Measurements from ENCODE around the gene SLC4A2.

SLC4A2 gene

DNA sequence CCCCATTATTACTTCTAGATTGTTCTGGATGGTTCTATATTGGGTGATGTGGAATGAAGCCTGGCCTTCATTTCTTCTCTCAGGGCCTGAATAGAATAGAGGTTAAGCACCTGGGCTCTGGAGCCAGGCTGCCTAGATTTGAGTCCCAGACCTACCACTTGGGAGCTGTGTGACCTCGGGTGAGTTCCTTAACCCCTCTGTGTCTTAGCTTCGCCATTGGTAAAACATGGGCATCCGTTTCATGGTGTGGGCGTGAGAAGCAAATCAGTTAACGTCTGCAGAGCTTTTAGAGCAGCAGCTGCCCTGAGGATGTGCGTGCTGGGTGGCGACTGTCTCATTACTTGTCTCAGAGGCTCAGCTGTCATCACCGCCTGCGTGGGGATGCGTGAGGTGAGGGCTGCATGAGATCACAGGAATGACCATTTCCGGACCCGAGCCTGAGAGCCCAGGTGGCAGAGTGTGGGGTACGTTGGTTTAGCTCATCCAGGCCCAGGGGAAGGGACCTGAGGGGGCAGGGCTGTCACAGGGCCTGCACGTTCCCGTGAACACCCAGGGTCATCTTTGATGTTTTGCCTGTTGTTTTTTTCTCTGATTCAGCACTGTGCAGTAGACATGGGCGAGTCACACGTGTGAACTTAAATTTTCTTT lies 36.6 kb downstream of the SLC4A2 start:
- no peak for DNase-seq

DNA sequence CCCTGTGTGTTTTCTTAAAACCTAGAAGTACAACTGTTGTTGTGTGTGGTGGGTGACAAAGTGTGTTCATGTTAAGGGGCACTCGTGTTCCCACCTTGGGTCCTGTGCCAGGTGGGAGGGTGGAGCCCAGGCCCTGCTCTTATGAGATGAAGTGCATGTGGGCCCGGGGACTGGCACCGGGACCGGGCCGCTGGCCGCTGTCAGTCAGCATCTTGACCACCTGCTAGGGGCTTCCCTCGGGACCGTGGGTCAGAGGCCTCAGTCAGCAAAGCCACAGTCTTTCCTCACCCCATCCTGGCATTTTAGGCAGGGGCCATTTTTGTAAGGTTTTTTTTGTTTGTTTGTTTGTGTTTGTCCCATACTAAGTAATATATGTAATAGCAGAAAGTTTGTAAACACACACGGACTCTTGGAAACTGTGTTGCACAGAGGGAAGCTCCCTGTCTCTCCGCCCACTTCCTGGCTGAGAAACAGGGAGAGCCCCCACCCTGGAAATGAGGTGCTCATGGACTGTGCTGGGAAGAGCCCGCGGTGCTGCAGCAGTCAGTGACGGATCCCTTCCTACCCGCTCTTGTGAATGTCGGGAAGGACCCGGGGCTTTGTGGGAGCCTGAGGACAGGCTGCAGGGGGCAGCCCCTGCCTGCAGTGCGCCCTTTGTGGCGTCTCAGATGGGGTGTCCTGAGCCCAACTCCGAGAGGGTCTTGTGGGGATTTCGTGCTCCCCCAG lies 40.3 kb downstream of the SLC4A2 start:
- no peak for DNase-seq

DNA sequence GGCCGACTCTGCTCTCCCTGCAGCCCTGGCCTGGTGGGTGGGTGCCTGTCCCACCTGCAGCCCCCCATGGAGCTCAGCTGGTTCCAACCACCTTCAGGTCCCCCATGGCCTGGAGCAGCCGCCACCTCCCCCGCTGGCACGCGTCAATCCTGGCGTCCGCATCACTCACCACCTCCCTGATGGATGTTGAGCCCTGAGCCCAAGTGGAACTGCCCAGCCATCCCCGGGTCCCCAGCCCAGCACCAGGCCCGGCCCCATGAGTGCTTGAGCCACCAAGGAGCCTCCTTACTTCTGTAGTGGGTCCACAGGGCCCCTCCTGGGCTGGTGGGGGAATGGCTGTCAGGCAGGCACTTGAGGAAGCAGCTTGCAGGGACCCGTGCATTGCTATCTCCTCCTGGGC lies 41.5 kb downstream of the SLC4A2 start:
- no peak for DNase-seq

DNA sequence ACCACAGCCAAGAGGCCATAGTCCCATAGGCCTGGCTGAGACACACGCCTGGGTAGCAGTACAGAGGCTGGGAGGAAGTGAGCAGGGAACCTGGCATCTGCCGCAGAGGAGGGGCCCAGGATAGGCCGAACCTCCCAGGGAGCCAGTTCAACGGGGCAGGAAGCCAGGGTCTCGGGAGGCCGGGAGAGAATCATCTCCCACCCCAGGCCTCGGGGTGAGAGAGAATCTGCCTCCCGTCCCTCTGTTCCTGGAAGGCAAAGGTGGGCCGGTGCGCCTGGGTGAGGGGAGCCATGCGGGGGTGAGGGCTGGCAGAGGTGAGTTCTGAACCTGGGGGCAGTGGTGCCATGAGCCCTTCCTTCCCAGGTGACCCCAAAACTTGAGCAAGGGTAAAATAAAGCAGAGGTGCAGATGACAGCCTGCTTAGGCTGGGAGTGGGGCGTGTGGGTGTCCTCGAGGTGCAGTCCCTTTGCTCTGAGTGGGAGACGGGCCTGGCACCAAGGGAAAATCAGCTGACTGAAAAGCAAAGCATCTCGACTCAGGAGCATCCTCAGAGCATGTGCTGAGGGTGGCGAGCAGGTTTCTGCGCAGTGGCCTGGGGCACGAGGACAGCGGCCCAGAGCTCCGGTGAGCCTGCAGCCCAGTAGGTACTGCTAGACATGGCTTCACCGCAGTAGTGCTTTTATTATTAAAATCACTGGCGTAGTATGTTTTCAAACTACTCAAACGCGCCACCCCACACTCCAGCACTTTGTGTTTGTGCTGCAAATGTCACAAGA lies 42.4 kb downstream of the SLC4A2 start:
- DNase-seq = no peak

DNA sequence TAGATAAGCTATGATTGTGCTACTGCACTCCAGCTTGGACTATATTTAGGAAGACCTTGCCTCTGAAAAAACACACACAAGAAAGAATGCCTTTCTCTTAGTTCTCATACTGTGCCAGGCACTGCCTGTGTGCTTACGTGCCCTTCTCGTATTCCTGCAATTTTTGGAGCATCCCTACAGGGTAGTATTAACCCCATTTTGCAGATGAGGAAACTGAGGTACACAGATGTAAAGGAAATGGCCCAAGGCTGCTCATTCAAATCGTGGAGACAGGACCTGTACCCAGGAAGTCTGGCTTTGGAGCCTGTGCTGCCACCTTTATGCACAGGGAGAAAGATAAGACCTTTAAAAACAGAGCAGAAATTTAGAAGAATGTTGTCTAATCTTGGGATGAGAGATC lies 43.6 kb downstream of the SLC4A2 start:
- no peak for DNase-seq

DNA sequence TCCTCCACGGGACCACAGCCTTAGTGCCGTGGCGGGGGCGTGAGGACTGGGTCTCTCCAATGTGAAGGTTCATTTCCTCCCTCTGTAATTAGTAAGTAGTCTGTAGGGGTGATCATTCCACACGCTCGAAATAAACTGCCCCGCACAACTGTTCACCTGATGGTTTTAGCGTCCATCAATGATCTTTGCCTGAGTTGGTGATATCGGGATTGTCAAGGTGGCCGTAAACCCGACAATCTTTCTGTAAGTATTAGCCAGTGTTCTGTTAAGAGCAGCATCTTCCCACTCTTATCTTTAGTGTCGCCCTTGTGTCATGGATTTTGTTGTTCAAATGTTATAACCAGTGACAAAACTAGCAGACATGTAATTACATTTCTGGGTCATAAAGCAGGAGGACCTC lies 44.6 kb downstream of the SLC4A2 start:
- no peak for DNase-seq

DNA sequence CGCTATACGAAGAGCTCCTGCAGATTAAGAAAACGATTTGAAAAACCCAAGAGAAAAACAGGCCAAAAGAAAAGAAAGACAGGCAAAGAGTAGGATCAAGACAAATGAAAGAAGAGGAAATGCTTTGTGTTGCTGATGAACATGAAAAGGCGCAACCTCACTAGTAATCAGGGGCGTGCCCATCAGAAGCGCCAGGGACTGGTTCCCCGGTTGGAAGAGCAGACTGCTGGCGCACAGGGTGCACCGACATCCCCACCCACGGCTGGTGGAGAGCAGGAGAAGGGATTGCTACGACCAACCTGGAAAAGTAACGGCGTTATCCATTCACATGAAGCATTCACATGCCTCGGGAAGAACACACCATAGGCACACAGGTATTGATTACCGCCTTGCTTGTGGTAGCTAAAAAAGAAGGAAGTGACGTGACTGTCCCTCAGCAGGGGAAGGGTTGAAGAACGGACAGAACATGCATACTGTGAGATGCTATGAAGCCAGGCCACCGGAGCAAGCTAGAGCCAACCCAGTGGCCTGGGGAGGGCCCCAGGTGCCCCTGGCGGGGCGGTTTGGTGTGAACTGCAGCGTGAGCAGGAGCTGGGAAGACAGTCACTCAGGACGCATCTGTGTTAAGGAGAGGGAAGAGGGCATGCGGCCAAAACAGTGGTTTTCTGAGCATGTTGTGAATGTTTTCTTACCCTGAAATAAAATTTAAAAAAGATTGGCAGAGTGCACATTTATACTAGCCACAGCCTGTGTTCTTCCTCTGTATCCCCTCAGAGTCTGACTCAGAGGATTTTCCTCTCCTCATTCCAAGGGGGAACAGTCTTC lies 45.2 kb downstream of the SLC4A2 start:
- DNase-seq = no peak

DNA sequence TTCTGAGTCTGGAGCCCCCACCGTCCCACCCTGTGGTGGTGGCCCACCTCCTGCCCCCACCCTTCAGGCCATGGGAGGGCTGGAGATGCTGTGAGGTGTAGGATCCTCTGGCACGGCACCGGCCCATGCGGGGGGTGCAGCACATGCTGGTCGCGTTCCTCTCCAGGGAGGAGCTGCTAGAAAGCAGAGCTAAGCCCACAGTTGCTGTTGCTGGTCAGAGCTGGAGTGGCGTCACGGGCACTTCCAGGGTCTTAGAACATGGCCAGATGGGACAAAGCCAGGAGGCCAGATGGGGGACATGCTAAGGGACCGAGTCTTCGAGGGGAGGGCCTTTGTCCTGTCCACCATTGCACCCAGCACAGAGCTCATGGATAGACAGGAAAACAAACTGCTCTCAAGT lies 48.5 kb downstream of the SLC4A2 start:
- DNase-seq = no peak

DNA sequence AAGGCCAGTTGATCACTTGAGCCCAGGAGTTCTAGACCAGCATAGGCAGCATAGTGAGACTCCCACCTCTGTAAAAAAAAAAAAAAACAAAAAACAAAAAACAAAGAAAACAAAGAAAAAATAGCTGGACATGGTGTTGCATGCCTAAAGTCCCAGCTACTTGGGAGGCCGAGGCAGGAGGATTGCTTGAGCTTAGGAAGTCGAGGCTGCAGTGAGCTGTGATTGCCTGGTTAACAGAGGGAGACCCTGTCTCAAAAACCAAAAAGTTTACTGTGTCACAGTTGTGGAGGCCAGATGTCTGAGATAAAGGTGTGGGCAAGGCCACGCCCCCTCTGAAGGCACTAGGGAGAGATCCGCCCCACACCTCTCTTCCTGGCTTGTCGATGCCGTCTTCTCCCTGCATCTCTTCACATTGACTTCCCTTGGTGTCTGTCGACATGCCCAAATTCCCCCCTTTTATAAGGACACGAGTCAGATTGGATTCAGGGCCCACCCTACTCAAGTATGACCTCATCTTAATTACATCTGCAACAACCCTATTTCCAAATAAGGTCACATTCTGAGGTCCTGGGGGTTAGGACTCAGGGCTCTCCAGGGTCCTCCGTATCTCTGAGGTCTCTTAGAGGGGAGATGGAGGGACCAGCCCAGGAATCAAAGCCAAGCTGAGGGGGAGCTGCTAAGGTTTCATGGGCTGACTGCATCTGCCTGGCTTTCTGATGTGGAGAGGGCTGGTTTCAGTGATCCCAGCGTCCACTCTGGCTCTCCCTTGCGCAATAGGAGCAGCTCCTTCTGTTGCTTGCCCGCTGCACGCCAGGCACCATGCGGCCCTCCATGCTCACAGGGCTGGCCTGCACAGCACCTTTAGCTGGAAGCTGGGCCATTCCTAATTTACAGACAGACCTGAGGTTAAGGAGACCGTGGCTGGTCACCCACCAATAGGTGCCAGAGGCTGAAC lies 50.0 kb downstream of the SLC4A2 start:
- DNase-seq = no peak

DNA sequence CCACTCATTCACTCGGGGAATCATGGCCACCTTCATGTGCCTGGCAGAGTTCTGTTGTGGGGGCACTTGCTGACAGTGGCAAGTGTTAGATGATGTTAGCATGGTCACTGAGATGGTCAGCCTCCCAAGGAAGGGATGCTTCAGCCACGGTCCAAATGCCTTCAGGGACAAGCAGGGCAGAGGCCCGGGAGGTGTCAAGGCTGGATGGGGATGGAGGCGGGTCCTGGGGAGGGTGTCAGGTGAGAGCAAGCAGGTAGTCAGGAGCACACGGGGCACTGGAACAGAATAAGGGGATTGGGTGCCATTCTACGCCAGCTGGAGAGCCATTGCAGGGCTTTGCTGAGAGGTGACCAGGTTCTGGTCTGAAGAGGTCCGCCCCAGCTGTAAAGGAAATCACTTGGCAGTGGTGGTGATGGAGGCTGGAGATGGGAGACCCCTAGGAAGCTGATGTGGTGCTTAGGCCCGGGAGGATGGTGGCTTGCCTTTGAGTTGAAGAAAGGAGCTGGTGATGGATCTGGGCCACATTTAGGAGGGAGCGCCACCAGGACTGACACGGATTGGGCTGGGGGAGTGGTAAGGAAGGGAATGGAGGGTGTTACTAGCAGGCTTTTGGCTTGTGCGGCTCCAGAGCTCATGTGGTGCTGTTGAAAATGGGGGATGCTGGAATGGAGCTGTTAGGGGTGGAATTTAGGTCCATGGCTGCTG lies 51.0 kb downstream of the SLC4A2 start:
- no peak for DNase-seq

DNA sequence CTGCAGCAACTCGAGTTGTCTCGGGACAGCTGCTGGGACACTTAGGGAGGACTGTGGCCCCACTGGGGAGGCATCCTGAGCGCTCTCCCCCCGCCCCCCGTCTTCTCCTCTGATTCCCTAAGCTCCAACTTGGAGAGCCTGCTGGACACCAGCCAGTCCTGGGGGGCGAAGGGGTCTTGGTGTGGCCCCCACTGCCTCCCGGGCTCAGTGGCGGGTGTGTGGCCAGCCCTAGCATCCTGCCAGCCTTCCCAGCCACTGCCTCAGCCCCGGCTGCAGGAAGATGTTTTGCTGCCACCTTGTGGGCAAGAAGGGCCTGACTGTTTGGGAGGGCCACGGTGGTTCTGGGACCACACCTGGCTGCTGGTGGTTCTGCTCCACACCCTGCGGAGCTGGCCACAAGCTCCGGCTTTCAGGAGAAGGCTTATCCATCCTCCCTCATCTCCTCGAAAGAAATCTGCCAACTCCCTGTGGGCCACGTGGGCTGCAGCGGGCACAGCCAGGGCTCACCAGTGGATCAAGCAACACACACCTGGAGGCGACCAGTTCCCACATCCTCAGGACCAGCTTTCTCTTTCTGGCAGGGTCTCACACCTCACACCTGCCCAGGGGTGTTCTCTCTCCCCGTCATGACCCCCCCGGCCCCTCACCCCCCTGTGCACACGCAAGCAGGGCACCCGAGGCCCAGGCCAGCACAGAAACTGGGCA lies 51.7 kb downstream of the SLC4A2 start:
- no peak for DNase-seq

DNA sequence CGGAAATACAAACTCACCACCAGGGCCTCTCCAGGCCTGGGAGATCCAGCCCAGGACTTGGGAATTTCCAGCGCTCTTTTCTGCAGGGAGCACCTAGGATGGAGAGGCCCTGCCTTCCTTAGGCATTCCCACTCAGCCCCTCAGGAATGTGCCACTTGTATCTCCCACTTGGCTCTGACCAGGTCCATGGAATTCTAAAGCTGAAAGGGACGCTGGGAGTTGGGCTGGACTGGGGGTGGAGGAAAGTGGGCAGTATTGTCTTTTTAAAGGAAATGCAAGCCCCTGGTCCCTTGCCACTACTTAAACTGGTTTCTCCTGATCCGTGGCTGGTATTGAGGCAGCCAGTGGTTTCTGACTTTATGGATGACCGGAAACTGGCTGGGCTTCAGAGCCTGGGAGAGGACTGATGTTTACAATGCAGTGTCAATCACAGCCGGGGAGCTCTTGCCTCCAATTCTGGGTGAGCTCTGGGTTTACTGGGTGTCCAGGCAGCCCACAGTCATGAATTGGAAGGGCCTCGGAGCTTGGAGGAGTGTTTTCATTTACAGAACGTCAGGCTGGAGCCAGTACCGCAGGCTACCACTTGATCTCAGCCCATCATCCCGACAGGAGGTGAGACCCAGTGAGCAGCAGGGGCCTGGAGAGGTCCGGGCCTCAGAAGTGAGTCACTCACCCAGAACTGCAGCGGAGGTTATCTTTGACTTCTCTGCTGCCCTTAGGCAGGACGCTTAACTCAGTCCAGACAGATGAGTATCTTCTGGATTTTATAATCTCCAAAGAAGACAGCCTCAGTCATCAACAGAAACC lies 54.2 kb downstream of the SLC4A2 start:
- DNase-seq = no peak

DNA sequence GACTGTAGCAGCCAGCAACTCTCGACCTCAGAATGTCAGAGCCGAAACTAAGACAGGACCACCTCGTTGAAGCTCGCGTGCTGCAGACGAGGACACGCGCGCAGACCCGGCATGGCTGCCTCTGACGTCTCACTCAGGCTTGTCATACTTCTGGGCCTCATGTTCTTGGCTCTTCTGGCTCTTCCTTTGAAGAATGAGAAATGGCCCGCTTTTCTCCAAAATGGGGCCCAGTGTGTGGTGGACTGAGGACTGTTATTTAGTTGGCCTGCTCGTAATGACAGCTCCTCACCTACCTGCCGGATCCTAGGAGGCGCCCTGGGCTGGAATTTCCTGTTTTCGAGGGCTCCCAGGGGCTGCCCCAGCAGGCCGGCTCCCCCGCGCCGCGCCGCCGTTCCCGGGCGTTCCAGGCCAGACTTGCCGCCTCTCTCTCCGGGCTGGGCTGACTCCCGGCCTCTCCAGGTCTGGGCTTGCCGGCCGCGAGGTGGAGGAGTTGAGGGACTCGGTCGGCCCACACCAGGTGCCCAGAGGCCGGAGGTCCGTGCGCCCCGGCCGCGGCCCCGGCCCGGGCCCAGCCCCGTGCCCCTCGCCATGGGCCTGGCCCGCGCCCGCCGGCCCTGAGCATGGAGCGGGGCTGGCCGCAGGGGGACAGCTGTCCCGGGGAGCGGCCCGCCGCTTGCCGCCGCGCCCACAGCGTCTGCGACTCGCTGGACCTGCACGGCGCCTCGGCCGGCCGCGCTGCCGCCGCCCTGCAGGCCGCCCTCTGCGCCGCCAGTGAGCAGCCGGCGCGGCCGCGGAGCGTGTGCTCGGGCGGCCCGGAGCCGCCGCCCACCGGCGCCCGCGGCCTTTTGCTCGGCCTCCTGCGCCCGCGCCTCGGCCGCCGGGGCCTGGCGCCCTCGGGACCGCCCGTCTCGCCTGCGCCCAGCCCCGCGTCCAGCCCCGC lies 55.0 kb downstream of the SLC4A2 start:
- no peak for DNase-seq

DNA sequence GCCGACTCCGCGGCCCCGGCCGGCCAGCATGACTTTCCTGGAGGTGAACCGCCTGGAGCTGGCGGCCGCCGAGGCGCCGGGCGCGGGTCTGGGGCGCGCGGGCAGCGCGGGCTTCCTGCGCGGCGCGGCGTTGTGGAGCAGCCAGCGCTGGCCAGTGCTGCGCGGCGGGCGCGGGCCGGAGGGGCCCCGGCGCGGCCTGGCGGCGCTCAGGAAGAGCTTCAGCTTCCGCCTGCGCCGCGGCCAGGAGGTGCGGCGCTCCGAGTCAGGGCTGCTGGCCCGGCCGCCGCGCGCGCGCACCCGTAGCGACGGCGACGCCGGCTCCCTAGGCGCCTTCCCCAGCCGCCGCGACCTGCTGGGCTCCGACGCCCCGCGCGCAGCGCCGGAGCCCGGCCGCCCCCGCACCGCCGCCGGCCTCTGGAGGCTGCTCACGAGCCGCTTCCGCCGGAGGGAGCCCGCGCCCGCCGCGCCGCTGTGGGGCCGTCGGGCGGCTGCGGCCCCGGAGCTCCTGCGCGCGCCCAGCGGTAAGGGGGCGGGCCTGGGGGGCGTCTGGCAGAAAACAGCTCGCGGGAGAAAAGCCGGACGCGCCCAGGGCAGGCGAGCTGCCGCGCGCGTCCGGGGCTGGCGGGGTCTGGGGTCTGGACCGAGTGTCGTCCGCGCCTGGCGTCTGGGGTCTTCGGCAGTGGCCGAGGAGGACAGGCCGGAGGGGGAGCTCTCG lies 55.9 kb downstream of the SLC4A2 start:
- DNase-seq = no peak

DNA sequence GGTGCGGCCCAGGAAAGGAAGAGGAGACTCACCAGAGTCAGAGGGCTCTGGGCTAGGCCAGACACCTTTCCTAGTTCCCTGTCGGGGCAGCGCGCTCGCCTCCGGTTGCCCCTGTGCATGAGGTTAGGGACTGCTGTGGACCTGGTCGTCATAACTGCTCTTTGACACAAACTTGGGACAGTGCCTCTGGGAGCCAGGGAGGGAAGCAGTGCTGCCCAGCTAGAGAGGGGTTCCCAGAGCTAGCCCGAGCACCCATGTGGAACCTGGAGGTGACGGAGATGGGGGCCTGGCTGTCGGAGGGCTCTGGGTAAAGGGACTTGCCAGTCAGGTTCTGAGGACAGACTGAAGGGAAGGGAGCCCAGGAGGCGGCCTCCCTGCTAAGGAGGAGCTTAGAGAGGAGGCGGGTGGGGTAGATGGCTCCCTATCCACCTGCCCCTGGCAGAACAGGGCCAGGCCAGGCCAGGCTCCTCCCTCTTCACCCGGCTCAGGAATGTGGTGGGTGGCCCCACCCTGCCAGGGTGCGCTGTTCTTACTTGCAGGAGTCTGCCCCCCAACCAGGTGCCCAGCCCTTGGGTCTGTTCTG lies 56.5 kb downstream of the SLC4A2 start:
- DNase-seq = no peak

DNA sequence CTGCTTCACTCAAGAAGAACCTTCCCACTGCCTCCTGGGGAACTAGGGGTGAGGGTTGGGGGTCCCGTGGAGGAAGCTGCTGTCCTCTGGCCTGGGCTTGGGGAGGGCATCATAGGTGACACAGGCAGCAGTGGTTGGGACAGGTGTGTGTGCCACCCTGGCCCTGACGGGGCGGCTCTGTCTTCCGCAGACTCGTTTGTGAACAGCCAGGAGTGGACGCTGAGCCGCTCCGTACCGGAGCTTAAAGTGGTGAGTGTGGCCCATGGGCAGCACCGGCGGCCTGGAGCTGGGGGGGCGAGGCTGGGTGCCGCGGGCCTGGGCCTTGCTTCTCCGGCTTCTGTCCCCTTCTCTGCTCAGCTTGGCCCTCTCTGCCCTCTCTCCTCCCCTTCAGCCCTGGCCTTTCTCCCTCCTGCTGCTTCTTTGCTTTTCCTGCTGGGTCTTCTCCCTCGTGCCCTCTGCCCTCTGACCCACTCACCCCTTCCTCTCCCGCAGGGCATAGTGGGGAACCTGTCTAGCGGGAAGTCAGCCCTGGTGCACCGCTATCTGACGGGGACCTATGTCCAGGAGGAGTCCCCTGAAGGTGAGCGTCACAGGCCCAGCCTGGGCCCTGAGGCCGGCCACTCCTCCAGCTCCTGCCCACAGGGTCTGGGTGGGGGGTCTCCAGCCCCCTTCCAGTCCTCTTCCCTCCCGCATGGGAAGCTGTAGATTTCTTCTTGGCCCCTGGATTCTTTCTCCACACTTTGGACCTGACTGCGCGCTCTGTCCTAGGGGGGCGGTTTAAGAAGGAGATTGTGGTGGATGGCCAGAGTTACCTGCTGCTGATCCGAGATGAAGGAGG lies 57.4 kb downstream of the SLC4A2 start:
- no peak for DNase-seq

DNA sequence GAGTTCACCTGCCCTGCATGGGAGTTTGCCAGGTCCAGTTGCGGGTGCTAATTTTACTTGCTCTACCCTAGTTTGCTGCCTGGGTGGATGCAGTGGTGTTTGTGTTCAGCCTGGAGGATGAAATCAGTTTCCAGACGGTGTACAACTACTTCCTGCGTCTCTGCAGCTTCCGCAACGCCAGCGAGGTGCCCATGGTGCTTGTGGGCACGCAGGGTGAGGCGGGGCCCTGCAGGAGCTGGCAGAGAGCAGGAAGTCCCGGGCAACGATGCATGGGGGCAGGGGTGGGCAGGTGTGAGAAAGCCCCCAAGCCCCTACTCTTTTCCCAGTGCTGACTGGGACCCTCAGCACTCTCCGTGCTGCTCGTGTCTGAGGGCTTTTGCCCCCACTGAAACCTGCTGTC lies 58.2 kb downstream of the SLC4A2 start:
- DNase-seq = no peak

Measured in NCI-H526 treated with DMSO at 0.1 percent for 48 hours (cell line).